Neural progenitor cell (in vitro differentiated cells): ENCODE data around the gene SLCO3A1.

ENCODE experiments used
- EZH2 ChIP-seq: fragments of 200-600 bp; sonication (generic); IDR thresholded peaks from 2 replicates; pipeline ENCODE4 v1.6.1; 2017; ENCODE audit warnings: antibody characterized with exemption, mild to moderate bottlenecking, moderate library complexity
- TF ChIP-seq, protein P1 (sequence below): fragments of 200-600 bp; sonication (generic); IDR thresholded peaks from 2 replicates; pipeline ENCODE4 v1.5.1; 2017; ENCODE audit warnings: antibody characterized with exemption, mild to moderate bottlenecking

DNA sequence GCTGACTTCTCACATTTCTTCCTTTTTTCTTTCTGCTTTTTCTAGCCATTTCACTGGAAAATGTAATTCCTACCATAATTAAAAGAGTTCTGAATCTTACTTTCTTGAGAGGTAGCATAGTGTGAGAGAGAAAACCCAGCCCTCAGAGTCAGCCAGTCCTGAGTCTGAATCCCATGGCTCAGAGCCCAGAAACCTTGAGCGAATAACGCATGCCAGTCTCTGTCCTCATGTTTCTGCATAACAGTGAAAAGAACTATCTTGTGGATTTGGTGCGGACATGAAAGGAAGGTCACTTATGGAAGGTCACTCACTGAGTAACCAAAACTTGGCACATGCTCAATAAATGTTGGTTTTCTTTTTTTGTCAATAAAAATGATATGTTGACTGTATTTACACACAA, 29.3 kb upstream of the SLCO3A1 start:
- TF ChIP-seq, protein P1, sequence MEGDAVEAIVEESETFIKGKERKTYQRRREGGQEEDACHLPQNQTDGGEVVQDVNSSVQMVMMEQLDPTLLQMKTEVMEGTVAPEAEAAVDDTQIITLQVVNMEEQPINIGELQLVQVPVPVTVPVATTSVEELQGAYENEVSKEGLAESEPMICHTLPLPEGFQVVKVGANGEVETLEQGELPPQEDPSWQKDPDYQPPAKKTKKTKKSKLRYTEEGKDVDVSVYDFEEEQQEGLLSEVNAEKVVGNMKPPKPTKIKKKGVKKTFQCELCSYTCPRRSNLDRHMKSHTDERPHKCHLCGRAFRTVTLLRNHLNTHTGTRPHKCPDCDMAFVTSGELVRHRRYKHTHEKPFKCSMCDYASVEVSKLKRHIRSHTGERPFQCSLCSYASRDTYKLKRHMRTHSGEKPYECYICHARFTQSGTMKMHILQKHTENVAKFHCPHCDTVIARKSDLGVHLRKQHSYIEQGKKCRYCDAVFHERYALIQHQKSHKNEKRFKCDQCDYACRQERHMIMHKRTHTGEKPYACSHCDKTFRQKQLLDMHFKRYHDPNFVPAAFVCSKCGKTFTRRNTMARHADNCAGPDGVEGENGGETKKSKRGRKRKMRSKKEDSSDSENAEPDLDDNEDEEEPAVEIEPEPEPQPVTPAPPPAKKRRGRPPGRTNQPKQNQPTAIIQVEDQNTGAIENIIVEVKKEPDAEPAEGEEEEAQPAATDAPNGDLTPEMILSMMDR, result no peak
- TF ChIP-seq EZH2, result no peak
